ENCODE measurements around the gene DPH7.
"Not testable (repeated sequence)": the region's sequence is repeated elsewhere in the genome, so short reads cannot be mapped to it uniquely, and the experiment has no call there.

The DPH7 gene

GRCh38 chr9:137606734-137607138 is 28.0 kb upstream of the DPH7 start:
- TF ChIP-seq POLR2A (IDR thresholded peaks at IDR 0.05; ENCODE audit: low read depth, low read length) (no peak), PAX5 (IDR thresholded peaks at IDR 0.05; ENCODE audit: insufficient read depth, low read length, severe bottlenecking) (no peak), POLR2AphosphoS5 (IDR thresholded peaks at IDR 0.05; ENCODE audit: low read depth, low read length) (no peak), POU2F2 (IDR thresholded peaks at IDR 0.05; ENCODE audit: low read depth, low read length) (no peak), SPI1 (IDR thresholded peaks at IDR 0.05; ENCODE audit: low read depth, low read length) (no peak), TAF1 (IDR thresholded peaks at IDR 0.05; ENCODE audit: low read depth, low read length) (no peak)
- DNase-seq (ENCODE audit: insufficient read length, low spot score): no peak
- peak; percentile 47 for FAIRE-seq

GRCh38 chr9:137606005-137606621 is 27.4 kb upstream of the DPH7 start:
- FAIRE-seq (no peak), DNase-seq (ENCODE audit: insufficient read length, low spot score) (no peak)
- TF ChIP-seq POLR2AphosphoS5 (IDR thresholded peaks at IDR 0.05; ENCODE audit: low read depth, low read length) (no peak), SPI1 (IDR thresholded peaks at IDR 0.05; ENCODE audit: low read depth, low read length) (no peak), POLR2A (IDR thresholded peaks at IDR 0.05; ENCODE audit: low read depth, low read length) (no peak), TAF1 (IDR thresholded peaks at IDR 0.05; ENCODE audit: low read depth, low read length) (no peak), PAX5 (IDR thresholded peaks at IDR 0.05; ENCODE audit: insufficient read depth, low read length, severe bottlenecking) (no peak), POU2F2 (IDR thresholded peaks at IDR 0.05; ENCODE audit: low read depth, low read length) (no peak)

DNA sequence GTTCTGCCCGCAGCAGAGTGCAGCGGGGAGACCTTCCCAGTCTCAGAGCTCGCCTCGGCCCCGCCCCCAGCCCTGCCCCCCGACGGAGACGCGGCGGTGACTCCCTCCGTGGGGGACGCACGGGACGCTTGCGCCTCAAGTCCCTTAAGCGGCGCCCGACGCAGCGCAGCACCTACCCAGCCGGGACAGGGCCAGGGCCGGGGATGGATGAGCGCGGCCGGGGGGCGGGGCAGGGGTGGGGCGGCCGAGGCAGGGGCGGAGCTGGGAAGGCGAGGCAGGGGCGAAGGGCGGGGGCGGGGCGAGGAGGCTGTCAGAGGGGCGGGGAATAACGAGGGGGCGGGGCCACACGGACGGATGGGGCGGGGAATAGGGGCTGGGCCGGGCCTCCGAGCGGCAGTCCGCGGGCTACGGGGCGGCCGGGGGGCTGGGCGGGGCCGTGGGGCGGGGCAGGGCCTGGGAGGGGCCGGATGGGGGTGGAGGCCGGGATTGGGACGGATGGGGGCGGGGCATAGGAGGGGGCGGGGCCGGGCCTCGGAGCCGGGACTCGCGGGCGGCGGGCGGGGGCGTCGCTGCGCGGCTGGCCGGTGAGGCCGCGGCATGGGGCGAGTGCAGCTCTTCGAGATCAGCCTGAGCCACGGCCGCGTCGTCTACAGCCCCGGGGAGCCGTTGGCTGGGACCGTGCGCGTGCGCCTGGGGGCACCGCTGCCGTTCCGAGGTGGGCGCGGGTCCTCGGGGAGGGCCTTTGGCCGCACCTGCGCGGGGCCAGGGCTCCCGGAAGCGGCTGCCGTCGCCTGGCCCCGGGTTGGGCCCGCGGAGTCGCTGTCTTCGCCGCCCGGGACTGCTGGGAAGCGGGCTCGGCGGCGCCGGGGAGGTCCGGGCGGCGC is 26.6 kb upstream of the DPH7 start, which contains the start of gene ARRDC1:
Gene ARRDC1 (plus strand): TSS at position 566 of the 884 bp plus-strand sequence. CDS start 32 bp downstream, at position 598.
- peak; percentile 50; the same call in 1 of the 2 replicates for TF ChIP-seq TAF1 (IDR thresholded peaks at IDR 0.05; ENCODE audit: low read depth, low read length)
- 0 out of 2 replicates have a peak, but pooled peaks have one; percentile 44 for TF ChIP-seq POLR2AphosphoS5 (IDR thresholded peaks at IDR 0.05; ENCODE audit: low read depth, low read length)
- no peak for TF ChIP-seq PAX5 (IDR thresholded peaks at IDR 0.05; ENCODE audit: insufficient read depth, low read length, severe bottlenecking)
- TF ChIP-seq POLR2A (IDR thresholded peaks at IDR 0.05; ENCODE audit: low read depth, low read length): peak; percentile 44; the same call in 1 of the 2 replicates
- FAIRE-seq (peak; percentile 88), DNase-seq (ENCODE audit: insufficient read length, low spot score) (peak; percentile 93)

GRCh38 chr9:137604345-137605086 is 25.8 kb upstream of the DPH7 start:
- TF ChIP-seq POU2F2 (IDR thresholded peaks at IDR 0.05; ENCODE audit: low read depth, low read length) (no peak), POLR2A (IDR thresholded peaks at IDR 0.05; ENCODE audit: low read depth, low read length) (no peak), SPI1 (IDR thresholded peaks at IDR 0.05; ENCODE audit: low read depth, low read length) (no peak), POLR2AphosphoS5 (IDR thresholded peaks at IDR 0.05; ENCODE audit: low read depth, low read length) (no peak), TAF1 (IDR thresholded peaks at IDR 0.05; ENCODE audit: low read depth, low read length) (no peak), PAX5 (IDR thresholded peaks at IDR 0.05; ENCODE audit: insufficient read depth, low read length, severe bottlenecking) (no peak)
- no peak for FAIRE-seq
- DNase-seq (ENCODE audit: insufficient read length, low spot score): no peak

GRCh38 chr9:137603879-137604278 is 25.2 kb upstream of the DPH7 start:
- TF ChIP-seq POLR2A (IDR thresholded peaks at IDR 0.05; ENCODE audit: low read depth, low read length) (no peak), POLR2AphosphoS5 (IDR thresholded peaks at IDR 0.05; ENCODE audit: low read depth, low read length) (no peak), PAX5 (IDR thresholded peaks at IDR 0.05; ENCODE audit: insufficient read depth, low read length, severe bottlenecking) (no peak), POU2F2 (IDR thresholded peaks at IDR 0.05; ENCODE audit: low read depth, low read length) (no peak), TAF1 (IDR thresholded peaks at IDR 0.05; ENCODE audit: low read depth, low read length) (no peak), SPI1 (IDR thresholded peaks at IDR 0.05; ENCODE audit: low read depth, low read length) (no peak)
- no peak for DNase-seq (ENCODE audit: insufficient read length, low spot score)
- FAIRE-seq: no peak

DNA sequence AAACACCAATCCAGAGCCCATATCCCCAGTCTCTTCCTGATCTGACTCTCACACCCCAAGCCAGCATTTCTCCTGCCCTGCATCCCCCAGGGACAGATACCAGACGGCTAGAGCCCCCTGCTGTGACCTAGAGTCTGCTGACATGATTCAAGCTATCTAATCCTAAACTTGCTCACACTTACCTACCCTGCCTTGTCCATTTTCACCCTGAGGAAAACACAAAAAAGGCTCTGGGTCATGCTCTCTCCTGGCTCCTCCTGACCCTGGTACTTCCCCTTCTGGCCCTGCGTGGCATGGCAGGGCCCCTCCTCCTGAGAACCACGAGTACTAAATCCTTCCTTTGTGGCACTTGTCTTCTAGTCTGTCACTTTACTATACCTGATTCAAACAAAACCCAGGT is 23.9 kb upstream of the DPH7 start:
- no peak for TF ChIP-seq SPI1 (IDR thresholded peaks at IDR 0.05; ENCODE audit: low read depth, low read length)
- no peak for TF ChIP-seq PAX5 (IDR thresholded peaks at IDR 0.05; ENCODE audit: insufficient read depth, low read length, severe bottlenecking)
- no peak for TF ChIP-seq POLR2AphosphoS5 (IDR thresholded peaks at IDR 0.05; ENCODE audit: low read depth, low read length)
- TF ChIP-seq POU2F2 (IDR thresholded peaks at IDR 0.05; ENCODE audit: low read depth, low read length): no peak
- TF ChIP-seq TAF1 (IDR thresholded peaks at IDR 0.05; ENCODE audit: low read depth, low read length): no peak
- no peak for TF ChIP-seq POLR2A (IDR thresholded peaks at IDR 0.05; ENCODE audit: low read depth, low read length)
- DNase-seq (ENCODE audit: insufficient read length, low spot score) (no peak), FAIRE-seq (no peak)

DNA sequence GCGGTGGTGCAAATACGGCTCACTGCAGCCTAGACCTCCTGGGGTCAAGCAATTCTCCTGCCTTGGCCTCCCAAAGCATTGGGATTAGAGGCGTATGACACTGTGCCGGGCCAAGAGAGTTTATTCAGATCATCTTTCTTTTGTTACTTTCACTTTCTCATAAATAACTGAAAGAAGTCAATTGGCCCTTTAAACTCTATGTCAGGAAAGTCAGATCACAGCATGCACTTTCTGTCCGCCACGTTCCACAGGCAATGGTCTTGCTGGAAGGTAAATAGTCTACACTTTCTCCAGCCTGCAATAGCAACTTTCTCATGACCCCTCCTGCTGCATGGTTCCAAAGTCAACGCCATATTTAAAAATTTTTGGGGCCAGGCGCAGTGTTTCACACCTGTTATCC is 20.2 kb upstream of the DPH7 start:
- no peak for DNase-seq (ENCODE audit: insufficient read length, low spot score)
- FAIRE-seq: no peak
- no peak for TF ChIP-seq PAX5 (IDR thresholded peaks at IDR 0.05; ENCODE audit: insufficient read depth, low read length, severe bottlenecking)
- no peak for TF ChIP-seq POLR2A (IDR thresholded peaks at IDR 0.05; ENCODE audit: low read depth, low read length)
- TF ChIP-seq SPI1 (IDR thresholded peaks at IDR 0.05; ENCODE audit: low read depth, low read length): no peak
- TF ChIP-seq TAF1 (IDR thresholded peaks at IDR 0.05; ENCODE audit: low read depth, low read length): no peak
- TF ChIP-seq POU2F2 (IDR thresholded peaks at IDR 0.05; ENCODE audit: low read depth, low read length): no peak
- no peak for TF ChIP-seq POLR2AphosphoS5 (IDR thresholded peaks at IDR 0.05; ENCODE audit: low read depth, low read length)

- not testable (repeated sequence) for FAIRE-seq; DNase-seq (ENCODE audit: insufficient read length, low spot score)
Measured at GRCh38 chr9:137596577-137596976, 17.9 kb upstream of the DPH7 start.

GRCh38 chr9:137593176-137593575 is 14.5 kb upstream of the DPH7 start:
- FAIRE-seq: no peak
- TF ChIP-seq TAF1 (IDR thresholded peaks at IDR 0.05; ENCODE audit: low read depth, low read length): no peak
- no peak for TF ChIP-seq SPI1 (IDR thresholded peaks at IDR 0.05; ENCODE audit: low read depth, low read length)
- TF ChIP-seq POU2F2 (IDR thresholded peaks at IDR 0.05; ENCODE audit: low read depth, low read length): no peak
- no peak for TF ChIP-seq PAX5 (IDR thresholded peaks at IDR 0.05; ENCODE audit: insufficient read depth, low read length, severe bottlenecking)
- TF ChIP-seq POLR2A (IDR thresholded peaks at IDR 0.05; ENCODE audit: low read depth, low read length): no peak
- TF ChIP-seq POLR2AphosphoS5 (IDR thresholded peaks at IDR 0.05; ENCODE audit: low read depth, low read length): no peak
- no peak for DNase-seq (ENCODE audit: insufficient read length, low spot score)
